ENCODE measurements around the gene TNIP2.
"Not testable (repeated sequence)": the region's sequence is repeated elsewhere in the genome, so short reads cannot be mapped to it uniquely, and the experiment has no call there.

Gene TNIP2

GRCh38 chr4:2767046-2767704 is 11.0 kb upstream of the TNIP2 start:
- no peak overlapping the region for H2AFZ ChIP-seq (ENCODE audit: low read depth, low read length, severe bottlenecking)
- peaks cover 4% of the 10 kb centered on the region for H3F3A ChIP-seq (ENCODE audit: insufficient read depth)
- no peak overlapping the region for H3K4me3 ChIP-seq (ENCODE audit: insufficient read depth, low read length, poor library complexity, severe bottlenecking)
- H3K4me2 ChIP-seq (ENCODE audit: low read depth, low read length, poor library complexity, severe bottlenecking) = no peak overlapping the region
- H3K9ac ChIP-seq (ENCODE audit: low read length) = no peak overlapping the region
- no peaks in the 10 kb centered on the region for H3K9me3 ChIP-seq (ENCODE audit: insufficient read depth, low read length)
- TF ChIP-seq EZH2phosphoT487 (conservative IDR thresholded peaks at IDR 0.05; ENCODE audit: low read length) (no peak), CTCF (IDR thresholded peaks at IDR 0.05; ENCODE audit: insufficient read depth, low read length, poor library complexity, severe bottlenecking) (no peak)
- no peaks in the 10 kb centered on the region for H3K9me2 ChIP-seq (replicated peaks; ENCODE audit: insufficient read depth, low read length)
- H3K27me3 ChIP-seq (ENCODE audit: low read length) = no peaks in the 10 kb centered on the region
- no peaks in the 10 kb centered on the region for H3K79me2 ChIP-seq (ENCODE audit: insufficient read depth, low read length)
- H4K20me1 ChIP-seq (ENCODE audit: low read depth, low read length) = no peaks in the 10 kb centered on the region
- no peak overlapping the region for H3K27ac ChIP-seq (ENCODE audit: low read depth, low read length)
- H3K36me3 ChIP-seq (ENCODE audit: low read length) = no peaks in the 10 kb centered on the region

GRCh38 chr4:2765832-2766526 is 9.8 kb upstream of the TNIP2 start:
- Histone ChIP-seq H2AFZ (ENCODE audit: low read depth, low read length, severe bottlenecking) (no peak overlapping the region), H3K4me2 (ENCODE audit: low read depth, low read length, poor library complexity, severe bottlenecking) (no peak overlapping the region), H3K27ac (ENCODE audit: low read depth, low read length) (no peak overlapping the region), H3K27me3 (ENCODE audit: low read length) (no peaks in the 10 kb centered on the region), H3F3A (ENCODE audit: insufficient read depth) (peaks cover 4% of the 10 kb centered on the region), H3K9me3 (ENCODE audit: insufficient read depth, low read length) (no peaks in the 10 kb centered on the region), H3K4me3 (ENCODE audit: insufficient read depth, low read length, poor library complexity, severe bottlenecking) (no peak overlapping the region), H3K9me2 (replicated peaks; ENCODE audit: insufficient read depth, low read length) (no peaks in the 10 kb centered on the region), H3K79me2 (ENCODE audit: insufficient read depth, low read length) (no peaks in the 10 kb centered on the region), H3K36me3 (ENCODE audit: low read length) (no peaks in the 10 kb centered on the region), H3K9ac (ENCODE audit: low read length) (no peak overlapping the region), H4K20me1 (ENCODE audit: low read depth, low read length) (no peaks in the 10 kb centered on the region)
- TF ChIP-seq CTCF (IDR thresholded peaks at IDR 0.05; ENCODE audit: insufficient read depth, low read length, poor library complexity, severe bottlenecking) (no peak), EZH2phosphoT487 (conservative IDR thresholded peaks at IDR 0.05; ENCODE audit: low read length) (no peak)

- Histone ChIP-seq H3K36me3 (ENCODE audit: low read length) (no peaks in the 10 kb centered on the region), H4K20me1 (ENCODE audit: low read depth, low read length) (no peaks in the 10 kb centered on the region), H3K79me2 (ENCODE audit: insufficient read depth, low read length) (no peaks in the 10 kb centered on the region), H3K9me2 (replicated peaks; ENCODE audit: insufficient read depth, low read length) (no peaks in the 10 kb centered on the region), H3K27ac (ENCODE audit: low read depth, low read length) (no peak overlapping the region), H3F3A (ENCODE audit: insufficient read depth) (peaks cover 4% of the 10 kb centered on the region), H3K9ac (ENCODE audit: low read length) (no peak overlapping the region), H3K27me3 (ENCODE audit: low read length) (no peaks in the 10 kb centered on the region), H3K4me3 (ENCODE audit: insufficient read depth, low read length, poor library complexity, severe bottlenecking) (no peak overlapping the region), H3K9me3 (ENCODE audit: insufficient read depth, low read length) (no peaks in the 10 kb centered on the region), H2AFZ (ENCODE audit: low read depth, low read length, severe bottlenecking) (no peak overlapping the region), H3K4me2 (ENCODE audit: low read depth, low read length, poor library complexity, severe bottlenecking) (no peak overlapping the region)
- TF ChIP-seq EZH2phosphoT487 (conservative IDR thresholded peaks at IDR 0.05; ENCODE audit: low read length) (no peak), CTCF (IDR thresholded peaks at IDR 0.05; ENCODE audit: insufficient read depth, low read length, poor library complexity, severe bottlenecking) (no peak)
Observed at GRCh38 chr4:2763511-2763967, 7.4 kb upstream of the TNIP2 start.

- not testable (repeated sequence) for H3K36me3 ChIP-seq (ENCODE audit: low read length); H3F3A ChIP-seq (ENCODE audit: insufficient read depth); H3K9me2 ChIP-seq (replicated peaks; ENCODE audit: insufficient read depth, low read length); H3K4me3 ChIP-seq (ENCODE audit: insufficient read depth, low read length, poor library complexity, severe bottlenecking); H3K9ac ChIP-seq (ENCODE audit: low read length); H4K20me1 ChIP-seq (ENCODE audit: low read depth, low read length); H2AFZ ChIP-seq (ENCODE audit: low read depth, low read length, severe bottlenecking); H3K27ac ChIP-seq (ENCODE audit: low read depth, low read length); H3K9me3 ChIP-seq (ENCODE audit: insufficient read depth, low read length); H3K79me2 ChIP-seq (ENCODE audit: insufficient read depth, low read length); H3K27me3 ChIP-seq (ENCODE audit: low read length); H3K4me2 ChIP-seq (ENCODE audit: low read depth, low read length, poor library complexity, severe bottlenecking)
Observed at GRCh38 chr4:2762486-2763370, 6.6 kb upstream of the TNIP2 start.
